Bronchial epithelial cell (primary cell): ENCODE data around the gene PTPRT. TPM values are rescaled to one million over a fixed set of nuclear protein-coding genes. Genes with fewer than 3 reads are reported as not detected.
A peak's percentile ranks its signal among the peaks of the same experiment; 100 is the strongest.

ENCODE experiments used
- DNase-seq: peaks from one replicate; pipeline ENCODE4 v3.0.0-alpha.2; 2010; ENCODE audit warnings: low read depth
- FAIRE-seq: peaks from 2 replicates; lab custom pipeline; 2011; peaks lifted over from hg19 to GRCh38; lab: Jason Lieb, UNC
- H3K27me3 ChIP-seq: 2 replicates; pipeline ENCODE4 v1.5.1; 2011; ENCODE audit warnings: low read length; ENCODE audit not compliant: control insufficient read depth, insufficient read depth
- H3K36me3 ChIP-seq: 2 replicates; pipeline ENCODE4 v1.5.1; 2011; ENCODE audit warnings: low read length; ENCODE audit not compliant: control insufficient read depth, insufficient read depth
- H3K4me3 ChIP-seq: 2 replicates; pipeline ENCODE4 v1.5.1; 2011; ENCODE audit warnings: mild to moderate bottlenecking, low read depth, low read length, control low read depth
- CTCF ChIP-seq: IDR thresholded peaks from 2 replicates; pipeline ENCODE4 v1.5.1; 2011; ENCODE audit warnings: mild to moderate bottlenecking, moderate library complexity, low read length, control low read depth, inconsistent platforms; ENCODE audit not compliant: insufficient read depth, severe bottlenecking
- total RNA-seq: library from RNA; depleted of rRNA; stranded (reverse); fragments of >200 nt; gene quantifications from 2 replicates; pipeline ENCODE4 v1.2.1, GENCODE V29; 2014

PTPRT gene
- total RNA-seq, 1 donor from 2014 or later: not detected

GRCh38 chr20:43034981-43035724 is 154.6 kb downstream of the PTPRT start:
- Histone ChIP-seq H3K4me3 (no peak overlapping the region), H3K27me3 (no peaks in the 10 kb centered on the region), H3K36me3 (no peaks in the 10 kb centered on the region)
- no peak for DNase-seq
- peak; percentile 18 for FAIRE-seq
- no peak for TF ChIP-seq CTCF

GRCh38 chr20:43032459-43032858 is 157.2 kb downstream of the PTPRT start:
- no peak for DNase-seq
- Histone ChIP-seq H3K27me3 (no peaks in the 10 kb centered on the region), H3K4me3 (no peak overlapping the region), H3K36me3 (no peaks in the 10 kb centered on the region)
- TF ChIP-seq CTCF: no peak
- no peak for FAIRE-seq

GRCh38 chr20:43029176-43029575 is 160.5 kb downstream of the PTPRT start:
- Histone ChIP-seq H3K36me3 (no peaks in the 10 kb centered on the region), H3K27me3 (no peaks in the 10 kb centered on the region), H3K4me3 (no peak overlapping the region)
- no peak for DNase-seq
- no peak for TF ChIP-seq CTCF
- no peak for FAIRE-seq

DNA sequence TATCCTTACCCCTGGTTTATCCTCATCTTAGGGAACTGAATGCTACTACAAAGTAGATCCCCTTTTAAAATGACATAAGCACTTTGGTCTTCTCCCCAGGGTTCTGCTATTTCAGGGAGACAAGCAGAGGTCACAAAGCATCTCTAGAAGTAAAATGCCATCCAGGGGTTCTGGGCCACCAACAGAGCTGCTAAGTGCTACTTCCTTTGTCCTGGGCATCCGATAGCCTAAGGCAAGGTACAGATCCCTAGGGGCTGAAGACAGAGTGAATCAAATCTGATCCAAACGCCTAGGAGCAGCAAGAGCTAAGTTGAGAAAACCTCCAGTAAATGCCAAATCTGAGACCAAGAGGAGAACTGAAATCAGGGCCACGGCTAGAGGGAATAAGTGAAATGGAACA is 161.2 kb downstream of the PTPRT start:
- TF ChIP-seq CTCF: no peak
- no peak overlapping the region for H3K4me3 ChIP-seq
- no peak for FAIRE-seq
- DNase-seq: no peak
- H3K36me3 ChIP-seq: no peaks in the 10 kb centered on the region
- no peaks in the 10 kb centered on the region for H3K27me3 ChIP-seq

GRCh38 chr20:43023836-43024235 is 165.9 kb downstream of the PTPRT start:
- Histone ChIP-seq H3K4me3 (no peak overlapping the region), H3K27me3 (no peaks in the 10 kb centered on the region), H3K36me3 (no peaks in the 10 kb centered on the region)
- FAIRE-seq: no peak
- DNase-seq: no peak
- TF ChIP-seq CTCF: no peak

- Histone ChIP-seq H3K4me3 (no peak overlapping the region), H3K36me3 (no peaks in the 10 kb centered on the region), H3K27me3 (no peaks in the 10 kb centered on the region)
- TF ChIP-seq CTCF: no peak
- FAIRE-seq (no peak), DNase-seq (no peak)
Measured at GRCh38 chr20:43022568-43022967, 167.1 kb downstream of the PTPRT start.
